Activated naive CD4-positive, alpha-beta T cell treated with anti-CD3 and anti-CD28 coated beads, Interleukin-2, amount 50 U/mL, for 72 hours (primary cell): Measurements from ENCODE around the gene SIVA1. TPM values are rescaled to one million over a fixed set of nuclear protein-coding genes. Genes with fewer than 3 reads are reported as not detected.

Experiments used
- ATAC-seq, 2 donors: fragments of 150-1000 bp; cut with Tn5 transposase; 2 replicates each; pipeline ENCODE4 v1.10.0; 2021; ENCODE audit warnings: mild to moderate bottlenecking in 2 of 2, moderate library complexity in 2 of 2
- DNase-seq, 2 donors: peaks; one replicate each; pipeline ENCODE4 v3.0.0; 2021 to 2022; ENCODE audit warnings: low spot score in 2 of 2
- H3K27ac Mint-ChIP-seq, 2 donors: one replicate each; pipeline ENCODE4 v1.8.0; 2022; ENCODE audit warnings: mild to moderate bottlenecking in 2 of 2, mixed read lengths in 2 of 2
- H3K36me3 Mint-ChIP-seq, 2 donors: one replicate each; pipeline ENCODE4 v1.8.0; 2022; ENCODE audit warnings: mixed read lengths in 2 of 2
- H3K9me3 Mint-ChIP-seq, 2 donors: one replicate each; pipeline ENCODE4 v1.8.0; 2022; ENCODE audit warnings: mixed read lengths in 2 of 2
- total RNA-seq, 2 donors: library from RNA; stranded (reverse); gene quantifications; one replicate each; pipeline ENCODE4 v1.2.3, GENCODE V29; 2022

SIVA1 gene
- total RNA-seq, 2 donors from 2014 or later: 86.1 to 87.1 TPM

- Mint-ChIP-seq H3K36me3 (peaks cover 0 to 5% of the 10 kb centered on the region in 2 donors), H3K27ac (peak overlapping the region in 1 of 2 donors; percentile 78), H3K9me3 (no peaks in the 10 kb centered on the region)
- DNase-seq (no peak), ATAC-seq (no peak)
Measured at GRCh38 chr14:104792945-104793702, 40.2 kb downstream of the SIVA1 start.

GRCh38 chr14:104793703-104793959 lies 40.7 kb downstream of the SIVA1 start:
- H3K36me3 Mint-ChIP-seq: peaks cover 0 to 5% of the 10 kb centered on the region in 2 donors
- ATAC-seq: no peak
- no peaks in the 10 kb centered on the region for H3K9me3 Mint-ChIP-seq
- no peak for DNase-seq
- H3K27ac Mint-ChIP-seq: peak overlapping the region; percentile 60 to 78

- peak in 1 of 2 donors; percentile 50 for ATAC-seq
- peak overlapping the region; percentile 60 to 78 for H3K27ac Mint-ChIP-seq
- H3K9me3 Mint-ChIP-seq: no peaks in the 10 kb centered on the region
- H3K36me3 Mint-ChIP-seq: peaks cover 0 to 5% of the 10 kb centered on the region in 2 donors
- peak in 1 of 2 donors; percentile 65 for DNase-seq
Measured at GRCh38 chr14:104794099-104794498, 41.2 kb downstream of the SIVA1 start.

GRCh38 chr14:104794631-104794992 lies 41.7 kb downstream of the SIVA1 start:
- peaks cover 0 to 5% of the 10 kb centered on the region in 2 donors for H3K36me3 Mint-ChIP-seq
- DNase-seq (peak in 1 of 2 donors; percentile 21), ATAC-seq (peak; percentile 2 to 15)
- no peaks in the 10 kb centered on the region for H3K9me3 Mint-ChIP-seq
- peak overlapping the region; percentile 22 to 78 for H3K27ac Mint-ChIP-seq

GRCh38 chr14:104794993-104795780 lies 42.2 kb downstream of the SIVA1 start, which contains the start of gene AKT1:
Gene AKT1 (minus strand): TSS chr14:104795748. CDS start chr14:104792643, 3,105 bp downstream.
- ATAC-seq: peak; percentile 60 to 72
- Mint-ChIP-seq H3K9me3 (no peaks in the 10 kb centered on the region), H3K36me3 (peaks cover 0 to 5% of the 10 kb centered on the region in 2 donors), H3K27ac (peak within 1 kb of the TSS; percentile 22 to 78)
- DNase-seq: peak in 1 of 2 donors; percentile 41

GRCh38 chr14:104795781-104796686 lies 43.1 kb downstream of the SIVA1 start:
- ATAC-seq (peak; percentile 63 to 73), DNase-seq (peak in 1 of 2 donors; percentile 57)
- Mint-ChIP-seq H3K9me3 (no peaks in the 10 kb centered on the region), H3K27ac (peak overlapping the region in 1 of 2 donors; percentile 57), H3K36me3 (peaks cover 0 to 5% of the 10 kb centered on the region in 2 donors)

GRCh38 chr14:104796687-104797081 lies 43.7 kb downstream of the SIVA1 start:
- ATAC-seq (no peak), DNase-seq (no peak)
- Mint-ChIP-seq H3K9me3 (no peaks in the 10 kb centered on the region), H3K27ac (no peak overlapping the region), H3K36me3 (peaks cover 0 to 5% of the 10 kb centered on the region in 2 donors)

GRCh38 chr14:104797115-104798044 lies 44.4 kb downstream of the SIVA1 start:
- no peaks in the 10 kb centered on the region for H3K9me3 Mint-ChIP-seq
- no peak overlapping the region for H3K27ac Mint-ChIP-seq
- DNase-seq: no peak
- no peak for ATAC-seq
- peaks cover 0 to 5% of the 10 kb centered on the region in 2 donors for H3K36me3 Mint-ChIP-seq

GRCh38 chr14:104798300-104799243 lies 45.6 kb downstream of the SIVA1 start:
- DNase-seq: no peak
- ATAC-seq: no peak
- Mint-ChIP-seq H3K27ac (no peak overlapping the region), H3K36me3 (peaks cover 0 to 5% of the 10 kb centered on the region in 2 donors), H3K9me3 (no peaks in the 10 kb centered on the region)

GRCh38 chr14:104799244-104800014 lies 46.5 kb downstream of the SIVA1 start:
- H3K27ac Mint-ChIP-seq: no peak overlapping the region
- DNase-seq: no peak
- H3K36me3 Mint-ChIP-seq: peaks cover 0 to 3% of the 10 kb centered on the region in 2 donors
- ATAC-seq: no peak
- no peaks in the 10 kb centered on the region for H3K9me3 Mint-ChIP-seq

- Mint-ChIP-seq H3K27ac (no peak overlapping the region), H3K36me3 (no peaks in the 10 kb centered on the region), H3K9me3 (no peaks in the 10 kb centered on the region)
- peak in 1 of 2 donors; percentile 71 for DNase-seq
- peak; percentile 65 to 77 for ATAC-seq
Measured at GRCh38 chr14:104800015-104800770, 47.2 kb downstream of the SIVA1 start.

- ATAC-seq (peak; percentile 62 to 67), DNase-seq (peak; percentile 67 to 75)
- Mint-ChIP-seq H3K9me3 (no peaks in the 10 kb centered on the region), H3K27ac (no peak within 1 kb of the TSS), H3K36me3 (no peaks in the 10 kb centered on the region)
Measured at GRCh38 chr14:104800771-104801519, 48.0 kb downstream of the SIVA1 start, which contains the start of gene ZBTB42. Gene ZBTB42 (plus strand): TSS chr14:104801101. CDS start chr14:104801198, 97 bp downstream.
